Measurements from ENCODE around the gene PPP2R5A. TPM values are rescaled to one million over a fixed set of nuclear protein-coding genes. Genes with fewer than 3 reads are reported as not detected.

PPP2R5A gene
- total RNA-seq, 2 donors from 2014 or later: 48.8 to 81.5 TPM

DNA sequence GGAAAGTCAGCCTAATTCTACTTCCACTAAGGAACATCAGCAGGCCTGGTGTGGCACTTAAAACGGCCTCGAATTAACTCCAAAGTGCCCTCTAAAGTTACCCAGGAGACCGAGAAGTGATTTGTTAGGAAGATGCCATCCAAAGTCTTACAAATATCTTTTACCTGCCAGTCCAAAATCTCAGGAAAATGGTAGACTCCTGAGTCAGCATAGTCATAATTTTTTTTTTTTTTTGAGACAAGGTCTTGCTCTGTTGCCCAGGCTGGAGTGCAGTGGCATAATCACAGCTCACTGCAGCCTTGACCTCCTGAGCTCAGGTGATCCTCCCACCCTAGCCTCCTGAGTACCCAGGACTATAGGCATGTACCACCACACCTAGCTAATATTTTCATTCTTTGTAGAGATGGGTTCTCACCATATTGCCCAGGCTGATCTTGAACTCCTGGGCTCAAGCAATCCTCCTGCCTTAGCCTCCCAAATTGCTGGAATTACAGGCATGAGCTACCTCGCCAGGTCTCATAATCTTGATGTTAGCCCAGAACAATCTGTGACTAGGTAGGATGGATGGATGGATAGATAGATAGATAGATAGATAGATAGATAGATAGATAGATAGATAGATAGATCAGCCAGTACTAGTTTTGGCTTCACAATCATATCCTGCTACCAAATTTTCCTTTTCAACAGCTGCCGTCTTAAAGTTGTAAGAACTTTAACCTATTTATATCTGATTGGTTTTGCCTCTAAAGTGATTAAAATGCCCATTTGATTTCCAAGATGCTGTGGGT, 25.3 kb upstream of the PPP2R5A start:
- Histone ChIP-seq H3K4me1 (peaks cover 0 to 22% of the 10 kb centered on the region in 2 donors), H3K9me3 (no peaks in the 10 kb centered on the region), H3K27ac (no peak overlapping the region), H3K36me3 (no peaks in the 10 kb centered on the region), H3K4me3 (no peak overlapping the region), H3K27me3 (no peaks in the 10 kb centered on the region)
- no peak for DNase-seq (ENCODE audit: low spot score)
- TF ChIP-seq, protein P1, sequence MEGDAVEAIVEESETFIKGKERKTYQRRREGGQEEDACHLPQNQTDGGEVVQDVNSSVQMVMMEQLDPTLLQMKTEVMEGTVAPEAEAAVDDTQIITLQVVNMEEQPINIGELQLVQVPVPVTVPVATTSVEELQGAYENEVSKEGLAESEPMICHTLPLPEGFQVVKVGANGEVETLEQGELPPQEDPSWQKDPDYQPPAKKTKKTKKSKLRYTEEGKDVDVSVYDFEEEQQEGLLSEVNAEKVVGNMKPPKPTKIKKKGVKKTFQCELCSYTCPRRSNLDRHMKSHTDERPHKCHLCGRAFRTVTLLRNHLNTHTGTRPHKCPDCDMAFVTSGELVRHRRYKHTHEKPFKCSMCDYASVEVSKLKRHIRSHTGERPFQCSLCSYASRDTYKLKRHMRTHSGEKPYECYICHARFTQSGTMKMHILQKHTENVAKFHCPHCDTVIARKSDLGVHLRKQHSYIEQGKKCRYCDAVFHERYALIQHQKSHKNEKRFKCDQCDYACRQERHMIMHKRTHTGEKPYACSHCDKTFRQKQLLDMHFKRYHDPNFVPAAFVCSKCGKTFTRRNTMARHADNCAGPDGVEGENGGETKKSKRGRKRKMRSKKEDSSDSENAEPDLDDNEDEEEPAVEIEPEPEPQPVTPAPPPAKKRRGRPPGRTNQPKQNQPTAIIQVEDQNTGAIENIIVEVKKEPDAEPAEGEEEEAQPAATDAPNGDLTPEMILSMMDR (IDR thresholded peaks at IDR 0.05): no peak

- Histone ChIP-seq H3K4me3 (no peak overlapping the region), H3K36me3 (no peaks in the 10 kb centered on the region), H3K27me3 (no peaks in the 10 kb centered on the region), H3K9me3 (no peaks in the 10 kb centered on the region), H3K4me1 (peaks cover 0 to 14% of the 10 kb centered on the region in 2 donors), H3K27ac (no peak overlapping the region)
- no peak for DNase-seq (ENCODE audit: low spot score)
- TF ChIP-seq, protein P1 (IDR thresholded peaks at IDR 0.05): no peak
Measured at GRCh38 chr1:212260557-212261355, 24.5 kb upstream of the PPP2R5A start.

DNA sequence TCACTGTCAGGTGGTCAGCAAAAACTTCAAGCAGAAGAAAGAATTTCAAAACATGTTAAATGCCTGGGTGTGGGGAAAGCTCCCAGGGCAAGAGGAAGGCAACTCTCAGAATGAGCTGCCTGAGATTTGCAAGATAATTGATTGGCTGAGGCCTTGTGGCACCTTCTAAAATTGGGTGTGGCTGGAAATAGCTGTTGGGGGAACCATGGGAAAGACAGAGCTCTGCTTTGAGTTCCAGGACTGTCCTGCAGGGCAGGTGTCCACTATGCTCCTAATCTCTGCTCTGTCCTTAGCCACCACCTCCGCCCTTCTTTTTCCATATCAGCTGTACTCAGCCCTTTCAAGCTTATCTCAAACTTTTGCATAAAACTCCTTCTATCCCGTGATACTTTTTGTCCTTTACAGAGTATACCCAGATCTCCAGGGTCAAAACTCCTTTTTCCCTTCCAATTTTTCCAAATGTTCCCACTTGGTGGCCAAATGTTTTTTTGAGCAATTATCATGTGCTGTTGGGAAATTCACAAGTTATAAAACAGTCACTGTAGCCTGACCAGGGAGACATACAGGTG, 23.8 kb upstream of the PPP2R5A start:
- no peaks in the 10 kb centered on the region for H3K36me3 ChIP-seq
- H3K27me3 ChIP-seq: no peaks in the 10 kb centered on the region
- peaks cover 0 to 8% of the 10 kb centered on the region in 2 donors for H3K4me1 ChIP-seq
- TF ChIP-seq, protein P1 (IDR thresholded peaks at IDR 0.05): no peak
- H3K9me3 ChIP-seq: no peaks in the 10 kb centered on the region
- no peak for DNase-seq (ENCODE audit: low spot score)
- no peak overlapping the region for H3K27ac ChIP-seq
- H3K4me3 ChIP-seq: no peak overlapping the region

GRCh38 chr1:212267017-212267416, 18.2 kb upstream of the PPP2R5A start:
- H3K27ac ChIP-seq: no peak overlapping the region
- no peaks in the 10 kb centered on the region for H3K4me1 ChIP-seq
- H3K27me3 ChIP-seq: no peaks in the 10 kb centered on the region
- H3K36me3 ChIP-seq: no peaks in the 10 kb centered on the region
- H3K4me3 ChIP-seq: no peak overlapping the region
- DNase-seq (ENCODE audit: low spot score): no peak
- no peaks in the 10 kb centered on the region for H3K9me3 ChIP-seq
- TF ChIP-seq, protein P1 (IDR thresholded peaks at IDR 0.05): no peak

DNA sequence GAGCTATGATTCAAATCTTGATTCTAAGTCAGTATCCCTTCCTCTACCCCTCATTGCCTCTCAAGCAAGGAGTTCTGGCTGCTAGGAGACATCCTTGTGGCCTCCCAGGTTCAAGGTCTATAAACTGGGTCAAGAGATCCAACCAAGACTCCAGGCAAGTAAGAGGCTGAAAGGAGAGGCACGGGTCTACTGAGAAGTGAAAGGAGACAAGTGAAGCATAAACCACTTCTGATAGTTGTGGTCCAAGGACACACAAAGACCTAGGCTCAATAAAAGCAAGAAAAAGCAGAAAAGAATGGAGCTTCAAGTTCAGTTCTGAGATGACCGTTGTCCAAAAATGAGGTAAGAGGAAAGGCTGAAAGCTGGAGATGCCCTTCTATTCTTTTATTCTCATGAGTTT, 17.8 kb upstream of the PPP2R5A start:
- DNase-seq (ENCODE audit: low spot score): no peak
- H3K4me1 ChIP-seq: no peaks in the 10 kb centered on the region
- no peak overlapping the region for H3K27ac ChIP-seq
- no peak overlapping the region for H3K4me3 ChIP-seq
- TF ChIP-seq, protein P1 (IDR thresholded peaks at IDR 0.05): no peak
- H3K27me3 ChIP-seq: no peaks in the 10 kb centered on the region
- H3K9me3 ChIP-seq: no peaks in the 10 kb centered on the region
- H3K36me3 ChIP-seq: no peaks in the 10 kb centered on the region
